ENCODE data around the gene IGLON5.

The IGLON5 gene

GRCh38 chr19:51311351-51312257, at the start of gene IGLON5:
IGLON5 (plus strand) TSS chr19:51311644; CDS start chr19:51311848, 204 bp downstream.
- no peak for DNase-seq

- DNase-seq, result no peak
These were observed 47.6 kb upstream of the IGLON5 start for GRCh38 chr19:51263808-51264207.

- DNase-seq, result peak; percentile 34
These were observed 40.4 kb upstream of the IGLON5 start for GRCh38 chr19:51271067-51271466.

GRCh38 chr19:51272183-51272810, 39.1 kb upstream of the IGLON5 start:
- peak; percentile 24 for DNase-seq

- no peak for DNase-seq
These were observed 37.2 kb upstream of the IGLON5 start for GRCh38 chr19:51274049-51274770.

GRCh38 chr19:51277112-51277511, 34.3 kb upstream of the IGLON5 start:
- DNase-seq, result no peak

- no peak for DNase-seq
These were observed 29.1 kb upstream of the IGLON5 start for GRCh38 chr19:51282335-51282734.

- DNase-seq, result no peak
These were observed 25.8 kb upstream of the IGLON5 start for GRCh38 chr19:51285682-51286081.

- DNase-seq, result no peak
These were observed 21.8 kb upstream of the IGLON5 start for GRCh38 chr19:51289635-51290034.

GRCh38 chr19:51292971-51293370, 18.5 kb upstream of the IGLON5 start:
- DNase-seq, result no peak

- no peak for DNase-seq
These were observed 17.8 kb upstream of the IGLON5 start for GRCh38 chr19:51293571-51294210.

- no peak for DNase-seq
These were observed 17.1 kb upstream of the IGLON5 start for GRCh38 chr19:51294211-51294976.

- no peak for DNase-seq
These were observed 16.5 kb upstream of the IGLON5 start for GRCh38 chr19:51294977-51295375.

- no peak for DNase-seq
These were observed 15.9 kb upstream of the IGLON5 start for GRCh38 chr19:51295382-51296126.

GRCh38 chr19:51296336-51297093, 14.9 kb upstream of the IGLON5 start:
- DNase-seq, result no peak

- DNase-seq, result no peak
These were observed 14.0 kb upstream of the IGLON5 start for GRCh38 chr19:51297406-51297805.

- DNase-seq, result no peak
These were observed 10.2 kb upstream of the IGLON5 start for GRCh38 chr19:51301266-51301665.

GRCh38 chr19:51305479-51305878, 6.0 kb upstream of the IGLON5 start:
- DNase-seq, result no peak

- no peak for DNase-seq
These were observed 5.2 kb downstream of the IGLON5 start for GRCh38 chr19:51316688-51317087.

GRCh38 chr19:51317376-51317775, 5.9 kb downstream of the IGLON5 start:
- no peak for DNase-seq

GRCh38 chr19:51317968-51318367, 6.5 kb downstream of the IGLON5 start:
- DNase-seq, result no peak

Measured in CD4-positive, alpha-beta T cell treated with Interleukin-15 for 1 hour (primary cell).